OCI-LY3 (cell line): Measurements from ENCODE around the gene ARIH1.

Experiments used
- EZH2phosphoT487 ChIP-seq: fragments of 200-600 bp; shearing (Covaris generic); IDR thresholded peaks from 2 replicates; pipeline ENCODE4 v1.6.1; 2018; ENCODE audit warnings: antibody characterized with exemption, mixed run types, low read depth
- TF ChIP-seq, protein P1 (sequence below): fragments of 200-600, 300-600 bp; sonication (generic); IDR thresholded peaks from 2 replicates; pipeline ENCODE4 v1.5.1; 2014; ENCODE audit warnings: antibody characterized with exemption, low read length, low read depth

- TF ChIP-seq, protein P1, sequence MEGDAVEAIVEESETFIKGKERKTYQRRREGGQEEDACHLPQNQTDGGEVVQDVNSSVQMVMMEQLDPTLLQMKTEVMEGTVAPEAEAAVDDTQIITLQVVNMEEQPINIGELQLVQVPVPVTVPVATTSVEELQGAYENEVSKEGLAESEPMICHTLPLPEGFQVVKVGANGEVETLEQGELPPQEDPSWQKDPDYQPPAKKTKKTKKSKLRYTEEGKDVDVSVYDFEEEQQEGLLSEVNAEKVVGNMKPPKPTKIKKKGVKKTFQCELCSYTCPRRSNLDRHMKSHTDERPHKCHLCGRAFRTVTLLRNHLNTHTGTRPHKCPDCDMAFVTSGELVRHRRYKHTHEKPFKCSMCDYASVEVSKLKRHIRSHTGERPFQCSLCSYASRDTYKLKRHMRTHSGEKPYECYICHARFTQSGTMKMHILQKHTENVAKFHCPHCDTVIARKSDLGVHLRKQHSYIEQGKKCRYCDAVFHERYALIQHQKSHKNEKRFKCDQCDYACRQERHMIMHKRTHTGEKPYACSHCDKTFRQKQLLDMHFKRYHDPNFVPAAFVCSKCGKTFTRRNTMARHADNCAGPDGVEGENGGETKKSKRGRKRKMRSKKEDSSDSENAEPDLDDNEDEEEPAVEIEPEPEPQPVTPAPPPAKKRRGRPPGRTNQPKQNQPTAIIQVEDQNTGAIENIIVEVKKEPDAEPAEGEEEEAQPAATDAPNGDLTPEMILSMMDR = no peak
- TF ChIP-seq EZH2phosphoT487 = no peak
These were observed 118.0 kb downstream of the ARIH1 start for GRCh38 chr15:72592097-72592496.
